Smooth muscle cell of the brain vasculature (primary cell): ENCODE data around the gene TIMM23B.
"Not testable (repeated sequence)": the region's sequence is repeated elsewhere in the genome, so short reads cannot be mapped to it uniquely, and the experiment has no call there.

ENCODE experiments used
- DNase-seq: peaks from one replicate; pipeline ENCODE4 v3.0.0-alpha.2; 2012; ENCODE audit warnings: low read depth, low spot score

TIMM23B gene

DNA sequence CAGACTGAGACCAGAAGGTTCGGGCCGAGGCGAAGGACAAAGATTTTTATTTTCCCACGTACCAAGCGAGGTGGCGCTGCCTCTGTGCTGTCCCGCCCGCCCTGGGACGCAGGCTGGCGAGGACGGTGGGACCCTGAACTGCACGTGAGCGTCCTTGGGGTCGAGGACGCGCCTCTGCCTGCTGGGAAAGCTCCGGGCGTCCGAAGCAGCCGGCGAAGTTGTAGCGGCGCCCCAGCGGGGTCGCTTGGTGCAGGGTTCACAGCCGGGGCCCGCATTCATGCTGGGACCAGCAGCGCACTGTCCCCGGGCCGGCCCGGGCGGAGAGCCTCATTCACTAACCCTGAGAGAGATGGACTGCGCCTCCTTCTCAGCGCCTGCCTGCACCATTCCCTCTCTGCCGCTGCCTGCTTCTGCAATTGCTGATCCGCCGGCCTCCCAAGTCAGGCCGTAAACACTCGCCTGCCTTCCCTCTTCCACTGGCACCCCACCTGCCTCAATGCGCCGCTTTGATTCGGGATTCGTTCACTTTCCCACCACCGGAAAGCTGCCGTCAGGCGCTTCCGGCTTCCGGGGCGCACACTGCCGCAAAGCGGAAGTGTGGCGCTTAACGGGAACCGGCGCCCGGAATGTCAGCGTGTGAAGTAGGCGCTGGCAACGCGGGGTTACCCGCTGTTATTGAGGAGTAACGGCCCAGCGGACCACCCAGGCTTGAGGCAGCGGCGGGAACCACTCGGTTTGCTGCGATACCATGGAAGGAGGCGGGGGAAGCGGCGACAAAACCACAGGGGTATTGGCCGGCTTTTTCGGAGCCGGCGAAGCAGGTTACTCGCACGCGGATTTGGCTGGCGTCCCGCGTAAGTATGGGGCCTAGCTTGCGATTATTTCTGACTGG is at the start of gene TIMM23B, which contains the start of gene PARG:
Gene TIMM23B (plus strand): TSS at position 607 of the 892 bp plus-strand sequence. CDS start 142 bp downstream, at position 749.
Gene PARG (minus strand): TSS at position 581 of the 892 bp plus-strand sequence. CDS start 302 bp downstream, at position 279.
- DNase-seq: peak; percentile 40

GRCh38 chr10:49899999-49900398 is 41.9 kb upstream of the TIMM23B start:
- DNase-seq: not testable (repeated sequence)

- DNase-seq: not testable (repeated sequence)
Measured at GRCh38 chr10:49900406-49900805, 41.4 kb upstream of the TIMM23B start.

DNA sequence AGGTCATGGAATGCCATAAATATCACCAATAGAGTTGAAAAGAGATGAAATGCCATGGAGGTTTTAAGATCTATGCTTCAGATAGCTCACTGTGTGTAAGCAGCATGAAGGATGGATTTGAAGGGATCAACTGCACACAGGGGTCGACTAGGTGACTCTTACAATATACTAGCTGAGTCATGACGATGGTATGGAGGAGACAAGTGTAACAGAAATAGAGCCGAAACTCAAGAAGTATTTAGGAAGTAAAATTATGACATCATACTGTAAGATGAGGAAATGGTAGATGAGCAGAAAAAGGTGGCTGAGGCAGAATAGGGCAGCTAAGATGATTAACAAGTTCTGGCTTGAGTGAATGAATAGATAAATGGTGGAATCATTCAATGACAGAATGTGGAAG is 38.0 kb upstream of the TIMM23B start:
- not testable (repeated sequence) for DNase-seq

DNA sequence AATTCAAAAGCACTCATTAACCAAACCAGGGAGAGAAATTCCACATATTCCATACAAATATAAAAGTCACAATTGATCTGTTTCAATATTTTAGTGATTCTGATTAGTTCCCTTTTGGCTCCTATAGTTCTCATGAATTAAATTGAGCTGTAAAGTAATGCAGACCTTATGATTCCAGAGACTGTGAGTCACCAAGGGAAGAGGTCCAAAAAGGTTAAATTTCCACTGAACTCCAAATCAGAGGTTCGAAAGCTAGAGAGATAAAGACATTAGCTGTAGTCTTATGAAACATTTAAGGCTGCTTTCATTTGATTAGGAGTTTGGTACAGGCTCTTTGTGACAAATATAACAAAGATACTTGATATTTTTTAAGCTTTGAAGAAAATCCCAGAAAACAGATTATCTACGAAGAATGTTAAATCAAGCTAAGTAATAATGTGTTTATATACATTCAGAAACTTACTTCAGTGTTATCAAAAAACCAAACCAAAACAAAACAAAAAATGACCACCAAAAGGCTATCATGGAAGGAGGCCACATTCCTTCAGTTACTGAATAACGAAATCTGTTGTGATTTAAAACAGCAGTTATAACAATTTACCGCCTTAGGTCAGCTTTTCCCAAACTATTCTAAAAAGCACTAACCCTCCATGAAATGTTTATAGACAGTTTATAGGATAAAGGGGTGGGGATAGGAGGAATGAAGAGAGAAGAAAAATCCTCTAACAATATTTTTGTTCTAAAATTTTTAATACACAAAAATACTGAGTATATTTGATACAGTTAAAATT is 33.4 kb upstream of the TIMM23B start:
- not testable (repeated sequence) for DNase-seq

GRCh38 chr10:49910295-49910694 is 31.6 kb upstream of the TIMM23B start:
- DNase-seq: not testable (repeated sequence)

GRCh38 chr10:49916451-49916850 is 25.4 kb upstream of the TIMM23B start:
- DNase-seq: not testable (repeated sequence)

- not testable (repeated sequence) for DNase-seq
Measured at GRCh38 chr10:49917927-49918326, 23.9 kb upstream of the TIMM23B start.

DNA sequence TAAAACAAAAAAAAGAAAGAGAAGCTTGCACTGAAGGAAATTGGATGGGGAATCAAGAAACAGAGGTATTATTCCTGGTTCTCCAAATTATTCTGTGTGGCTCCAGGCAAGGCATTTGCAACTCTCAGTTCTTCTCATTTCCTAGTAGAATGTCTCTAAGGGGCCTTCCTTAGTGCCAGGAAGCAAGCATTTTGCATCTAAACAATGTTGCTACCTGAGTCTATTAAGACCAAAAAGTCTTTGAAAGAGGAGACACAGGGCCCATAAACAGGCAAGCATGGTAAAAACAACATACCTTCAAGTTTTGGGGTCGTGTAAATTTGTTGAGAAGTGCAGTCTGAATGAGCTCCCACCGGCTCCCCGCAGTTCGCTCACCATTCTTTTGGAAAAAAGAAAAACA is 19.8 kb upstream of the TIMM23B start:
- not testable (repeated sequence) for DNase-seq

GRCh38 chr10:49923572-49923971 is 18.3 kb upstream of the TIMM23B start:
- not testable (repeated sequence) for DNase-seq

- not testable (repeated sequence) for DNase-seq
Measured at GRCh38 chr10:49931276-49931675, 10.6 kb upstream of the TIMM23B start.

DNA sequence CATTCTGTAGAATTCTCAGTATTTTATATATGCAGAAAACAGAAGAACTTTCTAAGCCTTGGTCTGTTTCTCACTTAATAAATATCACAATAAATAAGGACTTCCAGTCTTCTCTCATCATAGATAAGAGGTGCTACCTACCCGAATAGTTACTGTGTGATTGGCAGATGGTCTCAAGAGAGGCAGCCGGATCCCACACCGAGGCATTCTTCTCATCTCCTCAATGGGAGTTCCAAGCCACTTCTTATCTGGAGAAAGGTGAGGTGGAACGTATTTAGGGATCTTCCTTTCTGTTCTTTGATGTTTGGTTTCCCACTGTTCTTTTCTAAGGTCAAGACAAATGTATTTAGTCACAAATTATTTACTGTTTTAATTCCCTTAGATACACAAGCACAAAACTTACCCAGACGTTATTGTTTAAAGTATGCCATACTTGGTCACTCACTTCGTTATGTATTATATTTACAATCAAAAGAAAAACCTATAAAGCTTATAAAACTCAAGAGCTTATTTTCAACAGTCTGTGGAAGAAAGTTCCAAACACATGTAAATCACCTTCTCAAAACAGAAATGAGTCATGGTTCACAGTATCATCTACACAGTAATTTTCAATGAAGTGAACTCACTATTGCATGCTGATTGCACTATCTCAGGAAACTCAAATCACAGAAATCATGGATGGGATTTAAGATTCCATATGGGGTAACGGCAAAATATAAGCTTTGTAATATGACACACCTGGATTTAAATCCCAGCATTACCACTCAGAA is 9.7 kb upstream of the TIMM23B start:
- DNase-seq: not testable (repeated sequence)

- not testable (repeated sequence) for DNase-seq
Measured at GRCh38 chr10:49942339-49942705, 469 bp downstream of the TIMM23B start.

DNA sequence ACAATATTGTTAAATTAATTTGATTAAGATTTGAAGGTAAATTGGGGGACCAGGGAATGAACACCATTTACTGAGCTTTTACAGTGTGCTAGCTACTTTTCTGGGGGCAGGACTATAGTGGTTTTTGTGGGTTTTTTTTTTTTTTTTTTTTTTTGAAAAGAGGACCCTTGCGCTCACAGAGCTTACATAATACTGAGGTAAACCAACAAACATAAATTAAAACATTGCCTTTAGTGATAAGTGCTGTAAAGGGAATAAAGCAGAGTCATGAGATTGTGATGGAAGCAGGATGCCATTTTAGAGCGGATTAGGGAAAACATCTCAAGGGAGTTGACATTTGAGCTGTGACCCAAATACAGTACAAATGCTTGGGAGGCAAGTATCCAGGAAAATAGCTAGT is 1.8 kb downstream of the TIMM23B start:
- not testable (repeated sequence) for DNase-seq

- not testable (repeated sequence) for DNase-seq
Measured at GRCh38 chr10:49948142-49948541, 6.3 kb downstream of the TIMM23B start.

GRCh38 chr10:49948737-49949136 is 6.9 kb downstream of the TIMM23B start:
- DNase-seq: not testable (repeated sequence)

GRCh38 chr10:49952006-49952405 is 10.2 kb downstream of the TIMM23B start:
- DNase-seq: not testable (repeated sequence)

DNA sequence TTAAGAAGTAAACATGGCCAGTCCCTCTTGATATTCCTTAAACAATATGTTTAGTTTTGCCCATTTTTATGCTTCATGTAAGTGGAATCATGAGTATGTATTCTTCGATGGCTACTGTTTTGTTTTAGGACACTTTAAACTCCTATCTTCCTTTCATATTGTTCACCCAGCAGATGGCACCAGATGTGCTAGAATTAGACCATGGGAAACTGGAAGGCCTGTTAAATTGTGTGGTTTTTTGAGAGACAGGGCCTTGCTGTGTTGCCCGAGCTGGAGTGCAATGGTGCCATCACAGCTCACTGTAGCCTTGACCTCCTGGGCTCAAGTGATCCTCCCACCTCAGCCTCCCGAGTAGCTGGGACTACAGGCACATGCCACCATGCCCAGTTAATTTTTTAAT is 11.3 kb downstream of the TIMM23B start:
- DNase-seq: not testable (repeated sequence)

DNA sequence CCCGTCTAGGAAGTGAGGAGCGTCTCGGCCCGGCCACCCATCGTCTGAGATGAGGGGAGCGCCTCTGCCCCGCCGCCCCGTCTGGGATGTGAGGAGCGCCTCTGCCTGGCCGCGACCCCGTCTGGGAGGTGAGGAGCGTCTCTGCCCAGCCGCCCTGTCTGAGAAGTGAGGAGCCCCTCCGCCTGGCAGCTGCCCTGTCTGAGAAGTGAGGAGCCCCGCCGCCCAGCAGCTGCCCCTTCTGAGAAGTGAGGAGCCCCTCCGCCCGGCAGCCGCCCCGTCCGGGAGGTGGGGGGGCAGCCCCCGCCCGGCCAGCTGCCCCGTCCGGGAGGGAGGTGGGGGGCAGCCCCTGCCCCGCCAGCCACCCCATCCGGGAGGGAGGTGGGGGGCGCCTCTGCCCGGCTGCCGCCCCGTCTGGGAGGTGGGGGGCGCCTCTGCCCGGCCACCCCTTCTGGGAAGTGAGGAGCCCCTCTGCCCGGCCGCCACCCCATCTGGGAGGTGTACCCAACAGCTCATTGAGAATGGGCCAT is 28.5 kb downstream of the TIMM23B start:
- not testable (repeated sequence) for DNase-seq

- DNase-seq: not testable (repeated sequence)
Measured at GRCh38 chr10:49971466-49971865, 29.6 kb downstream of the TIMM23B start.

GRCh38 chr10:49972094-49972493 is 30.2 kb downstream of the TIMM23B start:
- DNase-seq: not testable (repeated sequence)
